ENCODE data around the gene SFSWAP.
"Not testable (repeated sequence)": the region's sequence is repeated elsewhere in the genome, so short reads cannot be mapped to it uniquely, and the experiment has no call there.

Gene SFSWAP

DNA sequence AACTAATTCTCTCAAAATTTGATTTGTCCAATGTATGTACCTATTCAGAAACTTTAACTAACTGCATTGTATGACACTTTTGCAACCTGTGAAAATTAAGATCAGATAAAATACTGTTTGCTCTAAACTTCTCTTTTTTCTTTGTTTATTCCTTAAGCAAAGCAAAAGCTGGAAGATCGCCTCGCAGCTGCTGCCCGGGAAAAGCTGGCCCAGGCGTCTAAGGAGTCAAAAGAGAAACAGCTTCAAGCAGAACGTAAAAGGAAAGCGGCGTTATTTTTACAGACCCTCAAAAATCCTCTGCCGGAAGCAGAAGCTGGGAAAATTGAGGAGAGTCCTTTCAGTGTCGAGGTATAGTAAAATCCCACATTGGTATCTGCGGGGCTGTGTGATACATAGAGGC lies 55.1 kb downstream of the SFSWAP start:
- DNase-seq: no peak

DNA sequence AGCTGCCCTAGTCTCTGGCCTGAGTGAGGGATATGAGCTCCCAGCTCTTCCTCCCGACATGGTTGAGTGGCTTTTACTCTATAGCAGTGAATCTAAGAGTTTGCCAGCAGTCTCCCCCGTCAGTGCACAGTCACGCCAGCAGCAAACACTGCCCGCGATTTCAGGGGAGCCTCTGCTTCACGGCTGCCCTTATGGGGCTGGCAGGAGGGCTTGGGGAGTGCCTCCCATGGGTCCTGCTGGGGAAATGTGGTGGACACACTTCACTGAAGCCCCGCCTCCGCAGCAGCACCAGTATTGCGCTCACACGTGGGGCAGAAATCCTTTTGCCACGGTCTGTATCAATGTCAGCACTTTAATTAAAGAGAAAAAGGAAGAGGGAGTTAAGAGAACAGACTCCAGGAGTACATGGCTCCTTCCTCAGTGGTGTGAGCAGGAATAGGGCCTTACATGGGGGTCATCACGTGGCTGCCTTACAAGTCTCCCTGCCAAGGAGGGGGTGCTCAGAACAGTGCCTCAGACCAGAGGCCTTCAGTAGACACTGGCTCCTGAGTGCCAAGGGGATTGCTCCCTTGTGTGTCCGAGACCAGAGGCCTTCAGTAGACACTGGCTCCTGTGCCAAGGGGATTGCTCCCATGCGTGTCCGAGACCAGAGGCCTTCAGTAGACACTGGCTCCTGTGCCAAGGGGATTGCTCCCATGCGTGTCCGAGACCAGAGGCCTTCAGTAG lies 55.7 kb downstream of the SFSWAP start:
- no peak for DNase-seq

DNA sequence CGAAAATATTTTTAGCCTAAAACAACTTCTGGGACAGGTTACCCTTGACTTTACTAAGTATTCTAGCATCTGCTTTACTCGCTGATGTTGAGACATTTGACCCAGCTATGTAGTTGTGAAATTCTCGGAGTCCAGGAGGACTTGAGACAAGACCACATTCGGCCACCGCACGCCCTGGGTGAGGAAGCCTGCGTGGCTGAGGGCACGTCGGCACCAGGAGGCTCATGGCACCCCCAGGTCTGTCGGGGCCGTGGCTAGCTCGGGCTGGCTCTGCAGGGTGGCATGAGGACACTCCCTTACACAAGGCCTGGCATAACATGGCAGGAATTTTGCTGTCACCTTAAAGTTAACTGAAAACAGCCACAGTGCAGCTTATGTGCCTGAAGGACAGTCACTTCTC lies 59.2 kb downstream of the SFSWAP start:
- DNase-seq: no peak

DNA sequence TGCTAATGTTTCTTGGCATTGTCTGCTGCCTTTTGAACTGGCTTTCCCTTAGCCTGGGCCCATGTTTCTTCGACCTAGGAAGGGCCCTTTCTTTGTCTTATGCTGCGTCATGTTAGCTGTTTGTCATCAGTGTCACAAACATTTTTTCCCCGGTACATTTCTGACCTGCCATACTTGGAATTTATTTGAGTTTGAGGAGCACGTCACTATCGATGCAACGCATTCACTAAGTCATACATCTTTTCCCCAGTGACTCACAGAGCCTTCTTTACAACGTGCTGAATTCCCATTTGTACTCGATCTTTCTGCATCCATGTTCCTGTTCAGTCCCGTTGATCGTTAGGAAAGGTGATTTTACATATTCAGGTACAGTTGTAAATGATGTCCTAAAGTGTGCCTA lies 61.1 kb downstream of the SFSWAP start:
- DNase-seq: no peak

DNA sequence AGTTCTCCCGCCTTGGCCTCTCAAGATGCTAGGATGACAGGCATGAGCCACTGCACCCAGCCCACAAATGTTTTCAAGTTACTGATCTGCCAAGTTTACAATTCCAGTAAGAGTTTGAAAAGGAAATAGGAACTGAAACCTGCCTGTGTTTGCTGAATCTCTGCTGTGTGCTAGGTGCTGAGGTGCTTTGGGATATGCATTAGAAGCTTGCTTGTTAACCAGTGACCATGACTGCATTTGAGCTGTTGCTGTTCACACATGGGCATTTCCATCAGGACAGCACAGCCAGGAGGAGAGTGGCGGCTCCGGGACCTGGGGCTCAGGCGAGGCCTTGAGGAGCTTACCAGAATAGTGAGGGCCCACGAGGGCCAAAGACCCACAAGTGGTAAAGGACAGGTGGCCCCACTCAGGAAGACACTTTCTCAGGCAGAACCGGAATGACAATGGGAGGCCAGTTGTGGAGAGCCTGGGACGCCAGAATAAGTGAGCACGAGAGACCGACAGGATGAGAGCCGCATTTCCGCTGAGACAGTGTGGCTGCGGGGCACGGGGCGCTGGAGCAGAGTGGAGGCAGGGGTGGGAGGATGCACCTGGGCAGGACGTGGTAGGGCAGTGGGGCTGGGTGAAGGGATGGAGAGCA lies 62.8 kb downstream of the SFSWAP start:
- DNase-seq: no peak

DNA sequence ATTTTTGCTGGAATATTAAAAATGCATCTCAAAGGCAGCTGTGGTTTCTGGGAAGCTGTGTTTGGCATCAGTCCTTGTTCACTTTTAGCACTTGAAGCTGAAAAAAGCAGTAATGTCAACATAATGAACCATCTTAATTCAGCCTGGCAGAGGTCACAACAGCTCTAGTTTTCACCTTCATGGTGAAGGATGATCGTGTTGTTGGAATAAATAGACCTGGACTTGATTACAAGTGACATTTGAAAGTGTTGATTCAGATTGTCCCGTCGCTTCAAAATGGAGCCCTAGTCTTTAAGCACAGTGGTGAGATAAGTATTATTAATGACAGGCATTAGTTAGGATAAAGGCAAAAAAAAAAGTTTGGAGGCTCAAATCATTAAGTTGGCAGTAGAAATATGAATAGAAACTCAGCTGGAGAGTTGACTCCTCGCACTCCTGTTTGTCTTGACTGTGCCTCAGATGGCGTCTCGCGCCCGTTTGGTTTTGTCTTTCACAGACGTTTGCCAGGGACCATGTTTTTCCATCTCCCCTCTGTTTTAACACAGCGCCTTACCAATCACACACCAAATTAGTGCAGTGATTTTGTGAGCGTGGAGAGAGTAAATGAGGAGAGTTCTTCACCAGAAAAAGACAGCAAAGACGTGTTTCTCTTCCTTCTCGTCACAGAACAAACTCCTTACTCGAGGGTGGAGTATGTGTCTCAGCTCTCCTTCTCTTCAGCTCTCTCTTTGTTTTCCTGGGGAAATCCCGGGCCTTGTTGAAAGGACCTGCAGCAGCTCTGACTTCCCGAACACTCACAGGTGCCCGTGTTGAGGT lies 63.9 kb downstream of the SFSWAP start:
- no peak for DNase-seq

DNA sequence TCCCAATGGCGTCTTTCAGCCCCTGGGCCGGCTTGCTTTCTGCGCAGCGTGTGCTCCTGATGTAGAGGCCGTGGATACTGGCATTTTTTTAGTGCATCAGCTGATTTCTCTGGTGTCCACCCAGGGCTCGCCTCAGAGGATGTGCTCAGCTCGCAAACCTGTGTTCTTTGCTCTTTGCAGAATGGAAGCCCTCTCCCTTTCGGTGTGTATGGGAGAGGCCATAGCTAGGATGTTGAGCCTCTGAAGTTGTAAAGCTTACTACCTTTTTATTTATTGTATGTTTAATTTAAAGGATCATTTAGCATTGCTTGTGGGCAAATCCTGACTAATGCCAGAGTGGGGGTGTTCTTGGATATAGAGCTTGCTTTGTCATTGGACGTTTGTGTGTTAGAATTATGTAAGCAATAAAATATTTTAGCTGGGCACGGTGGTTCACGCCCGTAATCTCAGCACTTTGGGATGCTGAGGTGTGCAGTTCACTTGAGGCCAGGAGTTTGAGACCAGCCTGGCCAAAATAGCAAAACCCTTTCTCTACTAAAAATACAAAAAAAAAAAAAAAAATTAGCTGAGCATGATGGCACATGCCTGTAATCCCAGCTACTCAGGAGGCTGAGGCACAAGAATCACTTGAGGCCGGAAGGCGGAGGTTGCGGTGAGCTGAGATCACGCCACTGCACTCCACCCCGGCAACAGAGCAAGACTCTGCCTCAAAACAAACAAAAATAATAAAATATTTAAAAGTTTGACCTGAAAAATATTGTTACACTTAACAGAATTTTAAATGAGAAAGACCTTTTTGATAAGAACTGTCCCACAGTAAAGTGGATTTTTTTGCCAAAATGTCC lies 64.7 kb downstream of the SFSWAP start:
- no peak for DNase-seq

DNA sequence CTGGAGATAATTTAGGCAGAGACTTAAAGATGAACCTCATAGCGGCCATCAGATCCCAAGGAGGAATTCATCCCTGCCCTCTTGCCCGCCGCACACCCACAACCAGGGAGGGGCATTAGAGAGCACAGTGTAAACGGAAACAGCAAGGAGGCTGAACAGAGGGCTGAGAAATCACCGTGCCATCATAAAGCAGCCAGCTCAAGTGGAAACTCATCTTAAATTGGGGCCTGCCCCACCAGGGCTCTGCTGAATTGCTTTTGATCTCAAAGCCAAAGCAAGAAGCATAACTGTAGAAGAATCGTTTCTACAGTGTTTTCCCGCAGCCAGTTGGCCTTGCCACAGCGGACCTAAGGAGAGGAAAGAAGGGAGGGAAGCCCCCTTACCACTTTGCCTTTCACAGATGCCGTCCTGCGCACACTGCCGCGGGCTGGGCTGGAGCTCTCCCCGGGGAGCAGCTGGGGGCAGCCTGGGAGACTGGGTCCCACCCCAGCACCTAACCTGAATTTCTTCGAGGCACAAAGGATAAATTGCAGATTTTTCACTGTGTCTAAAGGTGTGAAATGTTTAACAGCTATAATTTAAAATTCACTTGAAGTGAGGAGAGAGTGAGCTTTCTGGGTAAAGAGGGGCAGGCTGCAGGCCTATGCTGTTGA lies 65.5 kb downstream of the SFSWAP start:
- DNase-seq: no peak

DNA sequence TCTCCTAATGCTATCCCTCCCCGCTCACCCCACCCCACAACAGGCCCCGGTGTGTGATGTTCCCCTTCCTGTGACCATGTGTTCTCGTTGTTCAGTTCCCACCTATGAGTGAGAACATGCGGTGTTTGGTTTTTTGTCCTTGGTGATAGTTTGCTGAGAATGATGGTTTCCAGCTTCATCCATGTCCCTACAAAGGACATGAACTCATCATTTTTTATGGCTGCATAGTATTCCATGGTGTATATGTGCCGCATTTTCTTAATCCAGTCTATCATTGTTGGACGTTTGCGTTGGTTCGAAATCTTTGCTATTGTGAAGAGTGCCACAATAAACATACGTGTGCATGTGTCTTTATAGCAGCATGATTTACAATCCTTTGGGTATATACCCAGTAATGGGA lies 66.4 kb downstream of the SFSWAP start:
- not testable (repeated sequence) for DNase-seq

DNA sequence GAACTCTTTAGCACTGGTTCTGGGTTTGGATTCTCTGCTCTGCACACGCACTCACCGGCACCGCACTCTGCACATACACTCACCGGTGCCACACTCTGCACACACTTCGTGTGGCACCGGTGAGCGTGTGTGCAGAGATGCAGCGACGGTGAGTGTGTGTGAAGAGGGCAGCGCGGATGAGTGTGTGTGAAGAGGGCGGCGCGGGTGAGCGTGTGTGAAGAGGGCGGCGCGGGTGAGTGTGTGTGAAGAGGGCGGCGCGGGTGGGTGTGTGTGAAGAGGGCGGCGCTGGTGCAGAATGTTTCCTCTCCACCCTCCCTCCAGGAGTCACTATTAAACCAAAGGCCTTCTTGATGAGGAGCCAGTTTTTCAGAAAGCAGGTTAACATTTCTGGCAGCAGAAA lies 68.1 kb downstream of the SFSWAP start:
- no peak for DNase-seq

DNA sequence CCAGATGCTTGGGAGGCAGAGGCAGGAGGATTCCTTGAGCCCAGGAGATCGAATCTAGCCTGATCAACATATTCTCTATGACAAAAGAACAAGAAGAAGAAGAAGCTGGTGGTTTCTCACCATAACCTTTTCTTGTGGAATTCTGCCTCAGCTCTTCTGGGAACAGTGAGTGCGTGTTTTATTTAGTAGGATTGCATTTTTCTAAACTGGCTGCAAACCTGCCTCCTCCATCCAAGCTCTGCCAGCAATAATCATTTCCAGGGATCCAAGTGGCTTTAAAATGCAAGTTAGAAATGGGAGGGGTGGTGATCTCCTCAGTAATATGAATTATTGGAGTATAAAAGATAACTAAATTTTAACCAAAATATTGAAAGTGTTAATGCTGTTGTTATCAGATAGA lies 71.2 kb downstream of the SFSWAP start:
- DNase-seq: no peak

DNA sequence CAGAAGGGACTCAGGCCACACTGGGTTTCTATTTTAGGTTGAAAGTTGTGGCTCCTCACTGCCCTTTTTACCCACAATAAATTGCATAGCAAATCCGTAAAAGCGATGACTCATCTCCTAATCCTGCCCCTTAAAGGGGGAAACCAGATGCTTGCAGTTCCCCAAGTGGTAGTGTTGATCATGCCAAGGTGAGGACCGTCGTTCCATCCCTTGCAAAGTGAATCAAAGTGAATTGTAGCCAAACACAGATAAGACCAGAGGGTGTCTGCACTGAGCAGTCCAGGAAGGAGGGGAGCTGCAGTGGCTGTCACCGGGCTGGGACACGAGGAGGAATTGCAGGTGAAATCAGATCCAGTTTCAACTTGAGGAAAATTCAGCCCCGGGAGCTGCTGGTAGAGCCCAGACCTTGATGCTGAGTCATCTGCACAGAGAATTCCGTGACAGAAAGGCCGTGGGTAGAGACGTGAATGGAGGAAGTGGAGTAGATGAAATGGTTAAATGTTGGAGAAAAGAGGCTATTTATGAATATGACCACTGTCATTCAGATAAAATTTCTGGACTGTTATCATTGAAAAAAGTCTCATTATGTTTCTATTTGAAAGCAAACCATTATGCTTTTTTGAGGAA lies 73.1 kb downstream of the SFSWAP start:
- DNase-seq: no peak

DNA sequence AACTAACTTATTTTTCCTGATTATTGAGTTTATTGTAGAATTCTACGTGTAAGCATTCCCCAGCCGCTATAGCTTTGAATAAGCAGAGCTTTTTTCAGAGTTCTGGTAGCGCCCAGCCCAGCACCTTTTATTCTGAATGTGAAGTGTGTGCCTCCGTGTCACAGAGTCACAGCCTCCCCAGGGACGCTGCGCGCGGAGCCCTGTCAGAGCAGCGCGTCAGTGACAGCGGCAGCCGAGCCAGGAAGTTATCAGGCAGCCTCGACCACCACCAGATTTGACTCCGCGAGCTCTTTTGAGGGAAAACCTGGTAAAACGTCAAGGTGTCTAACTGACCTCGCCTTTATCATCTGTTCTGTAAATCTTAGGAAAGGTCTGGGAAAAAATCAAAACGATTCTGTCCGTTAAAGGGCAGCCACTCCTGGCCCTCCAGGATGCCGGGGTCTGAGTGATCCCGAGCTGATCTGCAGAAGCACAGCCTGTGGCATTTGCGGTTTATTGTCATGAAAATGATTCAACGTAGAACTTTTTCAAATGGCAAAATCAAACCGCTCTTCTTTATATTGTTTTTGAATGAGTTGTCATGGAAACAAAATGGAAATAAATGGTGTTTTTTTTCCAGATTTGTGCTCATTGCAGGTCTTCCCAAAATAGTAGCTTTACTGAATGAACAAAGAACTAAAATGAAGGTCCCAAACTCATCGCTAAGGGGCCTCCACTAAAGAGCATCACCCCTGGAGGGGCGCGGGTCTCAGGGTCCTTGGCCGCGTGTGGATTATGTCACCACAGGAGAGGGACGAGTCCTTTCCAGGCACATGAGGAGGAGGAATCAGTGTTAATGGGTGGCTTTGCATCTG lies 74.2 kb downstream of the SFSWAP start:
- no peak for DNase-seq

DNA sequence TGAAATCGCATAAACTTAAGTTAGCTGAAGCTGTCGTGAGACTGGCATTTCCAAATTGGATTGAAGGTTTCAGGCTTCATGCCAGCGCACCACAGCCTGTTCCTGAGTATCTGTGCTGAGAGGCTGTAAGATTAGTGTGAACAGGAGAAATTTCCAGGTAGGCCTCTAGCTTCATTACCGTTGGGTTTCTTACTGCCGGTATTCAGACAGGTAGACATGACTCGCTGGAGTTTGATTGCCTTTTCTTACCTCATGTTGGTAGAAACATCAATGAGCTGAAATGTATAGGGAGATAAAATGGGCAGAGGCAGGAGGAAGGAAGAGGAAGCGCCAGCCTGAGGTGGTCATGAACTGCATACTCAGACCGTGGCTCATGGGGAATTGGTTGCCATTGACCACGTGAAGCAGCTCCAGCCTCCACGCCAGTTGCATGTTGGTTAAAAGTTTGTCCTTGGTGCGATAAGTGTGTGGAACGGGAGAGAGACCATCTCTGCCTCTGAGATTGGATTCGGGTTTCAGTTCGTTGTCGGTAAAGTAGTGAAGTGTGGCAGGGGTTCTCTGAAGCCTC lies 75.0 kb downstream of the SFSWAP start:
- DNase-seq: no peak

DNA sequence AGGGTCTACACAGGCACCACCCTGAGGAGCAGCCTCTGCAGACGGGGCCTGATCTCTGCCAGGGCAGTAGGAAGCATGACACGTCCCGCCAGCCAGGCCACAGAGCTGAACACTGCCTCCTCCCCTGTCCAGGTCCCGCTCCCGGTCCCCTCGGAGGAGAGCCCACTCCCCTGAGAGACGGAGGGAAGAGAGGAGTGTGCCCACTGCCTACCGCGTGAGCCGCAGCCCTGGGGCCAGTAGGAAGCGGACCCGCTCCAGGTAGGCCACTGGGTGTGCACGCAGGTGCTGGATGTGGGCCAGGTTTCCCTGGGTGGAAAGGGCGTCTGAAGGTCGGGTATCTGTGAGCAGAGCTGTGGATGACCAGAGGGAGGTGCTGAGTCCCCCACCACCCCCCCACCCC lies 75.4 kb downstream of the SFSWAP start:
- DNase-seq: no peak

DNA sequence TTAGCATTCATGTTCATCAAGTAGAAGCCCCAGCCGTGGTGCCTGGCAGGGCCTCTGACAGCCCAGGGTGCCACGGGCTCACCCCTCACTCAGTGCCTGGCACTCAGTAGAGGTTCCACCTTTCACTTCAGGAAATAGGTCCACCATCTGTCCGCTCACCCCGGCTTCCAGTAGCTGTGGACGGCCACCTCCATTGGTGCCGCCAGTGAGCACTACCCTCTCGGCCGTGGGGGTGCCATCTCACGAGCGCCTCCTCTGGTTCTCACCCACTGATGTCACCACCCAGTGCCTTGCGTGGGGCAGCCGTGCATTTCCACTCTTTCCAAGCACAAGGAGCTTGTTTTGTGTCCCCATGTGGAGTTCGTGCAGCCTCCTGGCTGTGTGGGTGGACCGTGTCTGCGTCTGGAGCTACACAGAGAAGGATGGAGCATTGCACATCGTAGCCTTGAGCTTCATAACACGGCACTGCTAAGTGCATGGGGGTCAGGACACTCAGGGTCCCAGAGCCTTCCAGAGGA lies 76.3 kb downstream of the SFSWAP start:
- DNase-seq: no peak

DNA sequence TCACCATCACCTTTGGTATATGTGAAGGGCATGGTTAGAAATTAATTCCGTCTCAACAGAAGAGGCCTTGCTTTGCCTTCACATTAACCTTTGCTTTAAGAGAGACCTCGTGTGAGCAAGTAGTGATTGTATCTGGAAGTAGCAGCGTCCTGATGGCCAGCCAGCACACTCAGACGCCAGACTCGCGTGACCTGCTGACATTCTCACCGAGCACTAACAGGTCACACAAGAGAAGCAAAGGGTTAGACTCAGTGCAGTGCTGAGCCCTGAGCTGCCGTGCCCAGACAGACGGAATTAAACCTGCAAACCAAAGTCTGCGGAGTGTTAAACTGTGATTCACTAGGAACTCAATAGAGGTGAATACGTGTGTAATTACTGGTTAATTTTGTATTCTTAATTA lies 77.2 kb downstream of the SFSWAP start:
- DNase-seq: no peak

DNA sequence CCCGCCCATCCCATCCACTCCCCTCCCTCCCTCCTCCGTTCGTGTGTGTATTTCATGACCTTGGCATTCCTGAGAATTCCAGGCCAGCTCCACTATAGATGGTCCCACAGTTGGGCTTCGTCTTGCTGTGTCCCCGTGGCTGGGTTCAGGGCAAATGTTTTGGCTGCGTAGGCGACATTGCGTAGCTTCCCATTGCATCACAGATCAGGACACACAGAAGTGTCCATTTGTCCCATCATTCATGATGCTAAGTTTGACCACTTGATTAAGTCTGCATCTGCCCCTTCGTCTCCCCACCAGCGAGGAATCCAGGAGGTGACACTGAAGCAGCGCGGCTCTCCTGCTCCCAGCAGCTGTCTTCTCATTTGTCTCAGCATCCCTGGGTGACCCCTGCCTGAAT lies 78.7 kb downstream of the SFSWAP start:
- DNase-seq: no peak

DNA sequence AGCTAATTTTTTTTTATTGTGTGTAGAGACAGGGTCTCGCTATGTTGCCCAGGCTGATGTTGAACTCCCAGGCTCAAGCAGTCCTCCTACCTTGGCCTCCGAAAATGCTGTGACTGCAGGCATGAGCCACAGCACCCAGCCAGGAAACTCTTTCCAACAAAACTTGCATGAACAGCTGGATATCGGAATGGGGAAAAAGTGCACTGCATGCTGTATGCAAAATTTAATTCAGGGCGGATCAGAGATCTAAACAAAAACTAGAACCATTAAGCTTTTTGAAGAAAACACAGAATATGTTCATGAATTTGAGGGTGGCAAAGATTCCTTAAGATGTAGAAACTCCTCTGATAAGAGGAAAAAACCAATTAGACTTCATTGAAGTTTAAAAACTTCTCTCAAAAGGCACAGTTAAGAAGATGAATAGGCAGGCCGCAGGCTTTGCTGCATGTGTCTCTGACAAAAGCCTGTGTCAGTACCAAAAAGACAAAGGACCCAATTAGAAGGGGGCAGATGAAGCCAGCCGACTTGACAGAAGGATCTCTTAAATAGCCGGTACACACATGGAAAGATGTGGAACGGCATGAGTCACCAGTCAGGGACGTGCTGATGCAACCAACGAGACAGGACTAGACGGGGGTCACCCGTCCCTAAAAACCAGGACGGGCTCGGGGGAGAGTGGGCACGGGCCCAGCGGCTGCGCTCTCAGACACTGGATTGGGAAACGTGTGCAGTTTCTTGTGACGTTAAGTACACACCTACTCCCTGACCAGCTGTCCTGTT lies 82.5 kb downstream of the SFSWAP start:
- no peak for DNase-seq

DNA sequence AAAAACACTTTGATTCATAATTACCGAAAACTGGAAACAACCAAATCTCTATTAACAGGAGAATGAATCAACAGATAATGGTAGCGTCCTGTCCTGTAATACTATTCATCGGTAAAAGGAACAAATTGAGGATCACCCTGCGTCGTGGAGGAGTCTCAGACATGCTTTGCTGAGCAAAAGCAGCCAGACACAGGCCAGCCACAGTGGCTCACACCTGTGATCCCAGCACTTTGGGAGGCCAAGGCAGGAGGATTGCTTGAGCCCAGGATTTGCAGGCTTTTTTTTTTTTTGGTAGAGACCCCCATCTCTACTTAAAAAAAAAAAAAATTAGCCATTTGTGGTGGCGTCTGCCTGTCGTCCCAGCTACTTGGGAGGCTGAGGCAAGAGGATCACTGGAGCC lies 83.2 kb downstream of the SFSWAP start:
- DNase-seq: no peak

Data from NCI-H446 (cell line).